GM18868 (cell line): ENCODE measurements around the gene WNT9A.
"Not testable (repeated sequence)": the region's sequence is repeated elsewhere in the genome, so short reads cannot be mapped to it uniquely, and the experiment has no call there.

Experiments
- ATAC-seq: cut with Tn5 transposase; IDR thresholded peaks from one replicate; pipeline ENCODE4 v1.9.1; 2021; ENCODE audit warnings: mild to moderate bottlenecking, moderate library complexity; ENCODE audit not compliant: unreplicated experiment

WNT9A gene

GRCh38 chr1:227912866-227913265 is 34.9 kb downstream of the WNT9A start:
- ATAC-seq = no peak

GRCh38 chr1:227911376-227911775 is 36.4 kb downstream of the WNT9A start:
- ATAC-seq = no peak

- ATAC-seq = no peak
These were observed 37.1 kb downstream of the WNT9A start for GRCh38 chr1:227910511-227911153.

GRCh38 chr1:227909923-227910328 is 37.8 kb downstream of the WNT9A start:
- ATAC-seq = not testable (repeated sequence)

- no peak for ATAC-seq
These were observed 38.5 kb downstream of the WNT9A start for GRCh38 chr1:227909188-227909587.

- ATAC-seq = no peak
These were observed 39.4 kb downstream of the WNT9A start for GRCh38 chr1:227908359-227908758.

GRCh38 chr1:227907439-227908015 is 40.2 kb downstream of the WNT9A start:
- no peak for ATAC-seq

- ATAC-seq = no peak
These were observed 41.1 kb downstream of the WNT9A start for GRCh38 chr1:227906550-227907071.

GRCh38 chr1:227905573-227906487 is 41.9 kb downstream of the WNT9A start:
- no peak for ATAC-seq

- ATAC-seq = no peak
These were observed 43.0 kb downstream of the WNT9A start for GRCh38 chr1:227904541-227905335.

- ATAC-seq = no peak
These were observed 43.9 kb downstream of the WNT9A start for GRCh38 chr1:227903614-227904501.

GRCh38 chr1:227903061-227903521 is 44.6 kb downstream of the WNT9A start:
- ATAC-seq = no peak

GRCh38 chr1:227902641-227902990 is 45.1 kb downstream of the WNT9A start:
- no peak for ATAC-seq

GRCh38 chr1:227901906-227902640 is 45.7 kb downstream of the WNT9A start:
- no peak for ATAC-seq

- ATAC-seq = no peak
These were observed 46.4 kb downstream of the WNT9A start for GRCh38 chr1:227901239-227901905.

- ATAC-seq = no peak
These were observed 47.1 kb downstream of the WNT9A start for GRCh38 chr1:227900571-227901051.

- ATAC-seq = no peak
These were observed 47.8 kb downstream of the WNT9A start for GRCh38 chr1:227899820-227900449.
